Fibroblast of pulmonary artery (primary cell): ENCODE results near the gene PRR20C.
A peak's percentile ranks its signal among the peaks of the same experiment; 100 is the strongest.
"Not testable (repeated sequence)": the region's sequence is repeated elsewhere in the genome, so short reads cannot be mapped to it uniquely, and the experiment has no call there.

Source experiments
- DNase-seq: peaks from one replicate; pipeline ENCODE4 v3.0.0-alpha.2; 2010; ENCODE audit warnings: low read depth
- H3K4me3 ChIP-seq: replicated peaks from 2 replicates; pipeline ENCODE4 v1.5.1; 2011; ENCODE audit warnings: low read depth, mild to moderate bottlenecking, control low read depth, low read length, moderate library complexity
- TF ChIP-seq, protein P1 (sequence below): IDR thresholded peaks from 2 replicates; pipeline ENCODE4 v1.5.1; 2011; ENCODE audit warnings: mild to moderate bottlenecking, control low read depth, low read length, inconsistent platforms; ENCODE audit errors: missing control alignments

Gene PRR20C

DNA sequence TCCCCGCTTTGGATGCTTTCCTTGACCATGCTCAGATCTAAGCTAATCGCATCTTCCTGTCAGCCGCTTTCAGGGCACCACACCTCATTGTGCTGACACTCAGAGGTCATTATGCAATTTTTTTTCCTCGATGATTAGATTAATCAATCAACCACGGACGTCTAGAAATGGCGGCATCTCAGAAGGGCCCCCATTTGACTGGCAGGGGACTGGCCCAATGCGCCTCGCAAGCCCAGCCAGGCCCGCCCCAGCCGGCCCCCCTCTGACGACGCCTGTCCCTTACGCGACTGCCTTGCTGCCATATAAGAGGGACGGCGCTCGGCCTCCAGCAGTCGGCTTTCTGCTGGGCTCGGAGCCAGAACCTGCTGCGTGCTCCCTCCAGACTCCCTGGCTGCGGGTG lies at the start of gene PRR20C:
PRR20C (plus strand) TSS at position 301 of the 400 bp plus-strand sequence. CDS start 387 bp downstream, outside the sequence.
- DNase-seq, H3K4me3 ChIP-seq: not testable (repeated sequence)

GRCh38 chr13:57114945-57115344 lies 38.9 kb upstream of the PRR20C start:
- TF ChIP-seq, protein P1, sequence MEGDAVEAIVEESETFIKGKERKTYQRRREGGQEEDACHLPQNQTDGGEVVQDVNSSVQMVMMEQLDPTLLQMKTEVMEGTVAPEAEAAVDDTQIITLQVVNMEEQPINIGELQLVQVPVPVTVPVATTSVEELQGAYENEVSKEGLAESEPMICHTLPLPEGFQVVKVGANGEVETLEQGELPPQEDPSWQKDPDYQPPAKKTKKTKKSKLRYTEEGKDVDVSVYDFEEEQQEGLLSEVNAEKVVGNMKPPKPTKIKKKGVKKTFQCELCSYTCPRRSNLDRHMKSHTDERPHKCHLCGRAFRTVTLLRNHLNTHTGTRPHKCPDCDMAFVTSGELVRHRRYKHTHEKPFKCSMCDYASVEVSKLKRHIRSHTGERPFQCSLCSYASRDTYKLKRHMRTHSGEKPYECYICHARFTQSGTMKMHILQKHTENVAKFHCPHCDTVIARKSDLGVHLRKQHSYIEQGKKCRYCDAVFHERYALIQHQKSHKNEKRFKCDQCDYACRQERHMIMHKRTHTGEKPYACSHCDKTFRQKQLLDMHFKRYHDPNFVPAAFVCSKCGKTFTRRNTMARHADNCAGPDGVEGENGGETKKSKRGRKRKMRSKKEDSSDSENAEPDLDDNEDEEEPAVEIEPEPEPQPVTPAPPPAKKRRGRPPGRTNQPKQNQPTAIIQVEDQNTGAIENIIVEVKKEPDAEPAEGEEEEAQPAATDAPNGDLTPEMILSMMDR: no peak
- no peak overlapping the region for H3K4me3 ChIP-seq
- no peak for DNase-seq

- peak; percentile 51 for DNase-seq
- no peak overlapping the region for H3K4me3 ChIP-seq
Observed at GRCh38 chr13:57123681-57124080, 30.2 kb upstream of the PRR20C start.

GRCh38 chr13:57128909-57129308 lies 25.0 kb upstream of the PRR20C start:
- DNase-seq: no peak
- TF ChIP-seq, protein P1: no peak
- no peak overlapping the region for H3K4me3 ChIP-seq

More at GRCh38 chr13:57123681-57124080, 30.2 kb upstream of the PRR20C start:
- TF ChIP-seq, protein P1: no peak

DNA sequence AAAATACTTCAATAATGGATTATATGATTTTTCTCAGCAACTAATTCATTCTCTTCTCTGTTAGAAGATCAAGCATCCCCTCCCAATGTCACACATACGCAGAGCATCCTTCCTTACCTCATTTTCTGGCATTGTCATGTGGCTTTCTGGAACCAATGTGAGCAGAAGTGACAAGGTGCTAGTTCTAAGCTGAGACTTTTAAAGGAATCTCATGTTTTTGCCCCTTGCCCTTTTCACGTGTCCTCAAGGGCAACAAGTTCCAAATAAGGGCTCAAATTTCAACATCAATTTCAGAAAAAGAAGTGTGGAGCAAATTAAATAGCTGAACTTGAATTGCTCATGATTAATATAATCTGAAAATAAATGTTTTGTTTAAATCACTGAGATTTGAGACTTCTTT lies 17.8 kb upstream of the PRR20C start:
- TF ChIP-seq, protein P1: no peak

DNA sequence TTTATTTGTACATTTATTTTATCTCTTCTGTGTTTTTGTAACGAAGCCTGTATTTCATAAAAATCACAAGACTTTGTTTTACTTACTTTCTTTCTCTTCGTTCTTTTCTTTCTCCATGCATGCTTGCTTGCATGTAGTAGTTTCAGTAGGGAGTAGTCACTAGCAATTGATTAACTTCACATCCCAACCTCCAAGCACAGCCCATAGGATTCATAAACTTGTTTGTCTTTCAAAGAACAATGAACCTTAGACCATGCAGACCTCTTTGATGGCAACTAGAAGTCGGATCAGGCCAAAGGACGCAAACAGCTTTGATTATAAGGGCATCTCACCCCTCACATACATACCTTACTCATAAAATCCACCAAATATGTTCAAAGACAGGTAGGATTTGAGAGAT lies 16.3 kb upstream of the PRR20C start:
- DNase-seq: no peak
- TF ChIP-seq, protein P1: no peak

More for the DNA sequence above, 17.8 kb upstream of the PRR20C start:
- H3K4me3 ChIP-seq: no peak overlapping the region
- no peak for DNase-seq

DNA sequence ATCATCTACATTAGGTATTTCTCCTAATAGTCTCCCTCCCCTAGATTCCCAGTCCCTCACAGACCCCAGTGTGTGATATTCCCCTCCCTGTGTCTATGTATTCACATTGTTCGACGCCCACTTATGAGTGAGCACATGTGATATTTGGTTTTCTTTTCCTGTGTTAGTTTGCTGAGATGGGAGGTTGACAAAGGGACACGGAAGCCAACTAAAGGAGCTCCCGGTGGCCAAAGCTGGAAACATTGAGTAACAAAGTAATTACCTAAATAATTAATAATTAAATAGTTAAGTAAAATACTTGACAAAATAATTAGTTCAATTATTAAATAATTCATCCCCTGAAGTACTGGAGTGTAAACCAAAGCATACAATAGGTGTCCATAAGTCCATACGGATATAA lies 14.9 kb upstream of the PRR20C start:
- DNase-seq: no peak
- TF ChIP-seq, protein P1: no peak
- H3K4me3 ChIP-seq: no peak overlapping the region

More for the DNA sequence above, 16.3 kb upstream of the PRR20C start:
- H3K4me3 ChIP-seq: no peak overlapping the region

DNA sequence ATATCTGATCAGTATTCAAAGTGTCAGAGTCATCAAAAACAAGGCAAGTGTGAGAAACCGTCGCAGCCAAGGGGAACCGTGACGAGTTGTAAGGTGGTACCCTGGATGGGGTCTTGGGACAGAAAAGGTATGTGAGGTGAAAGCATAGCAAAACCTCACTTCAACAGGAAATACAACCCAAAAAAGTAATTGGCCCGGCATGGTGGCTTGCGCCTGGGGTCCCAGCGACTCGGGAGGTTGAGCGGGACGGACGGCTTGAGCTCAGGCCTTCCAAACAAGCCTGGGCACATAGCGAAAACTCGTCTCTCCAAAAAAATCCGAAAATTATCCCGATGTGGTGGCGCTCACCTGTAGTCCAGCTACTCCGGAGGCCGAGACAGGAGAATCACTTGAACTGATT lies 14.1 kb upstream of the PRR20C start:
- DNase-seq, H3K4me3 ChIP-seq: not testable (repeated sequence)

DNA sequence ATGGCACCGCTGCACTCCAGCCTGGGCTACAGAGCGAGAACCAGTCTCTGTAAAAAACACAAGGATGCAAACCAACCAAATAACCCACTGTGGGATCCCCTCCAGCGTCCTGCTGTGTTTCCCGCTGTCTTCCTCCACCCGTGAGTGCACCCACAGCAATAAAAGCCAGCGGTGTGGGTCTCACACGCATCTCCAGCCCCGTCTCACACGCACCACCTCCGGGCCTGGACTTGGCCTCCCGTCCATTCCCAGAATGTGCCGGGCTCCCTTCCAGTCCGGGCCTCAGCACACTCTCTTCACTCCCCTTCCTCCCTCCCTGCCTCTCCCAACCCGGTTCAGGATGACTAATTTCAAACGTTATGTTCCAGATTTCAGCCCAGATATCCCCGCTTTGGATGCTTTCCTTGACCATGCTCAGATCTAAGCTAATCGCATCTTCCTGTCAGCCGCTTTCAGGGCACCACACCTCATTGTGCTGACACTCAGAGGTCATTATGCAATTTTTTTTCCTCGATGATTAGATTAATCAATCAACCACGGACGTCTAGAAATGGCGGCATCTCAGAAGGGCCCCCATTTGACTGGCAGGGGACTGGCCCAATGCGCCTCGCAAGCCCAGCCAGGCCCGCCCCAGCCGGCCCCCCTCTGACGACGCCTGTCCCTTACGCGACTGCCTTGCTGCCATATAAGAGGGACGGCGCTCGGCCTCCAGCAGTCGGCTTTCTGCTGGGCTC lies 13.5 kb upstream of the PRR20C start, which contains the start of gene PRR20A:
PRR20A (plus strand) TSS at position 684 of the 734 bp plus-strand sequence. CDS start 387 bp downstream, outside the sequence.
- not testable (repeated sequence) for DNase-seq, H3K4me3 ChIP-seq

DNA sequence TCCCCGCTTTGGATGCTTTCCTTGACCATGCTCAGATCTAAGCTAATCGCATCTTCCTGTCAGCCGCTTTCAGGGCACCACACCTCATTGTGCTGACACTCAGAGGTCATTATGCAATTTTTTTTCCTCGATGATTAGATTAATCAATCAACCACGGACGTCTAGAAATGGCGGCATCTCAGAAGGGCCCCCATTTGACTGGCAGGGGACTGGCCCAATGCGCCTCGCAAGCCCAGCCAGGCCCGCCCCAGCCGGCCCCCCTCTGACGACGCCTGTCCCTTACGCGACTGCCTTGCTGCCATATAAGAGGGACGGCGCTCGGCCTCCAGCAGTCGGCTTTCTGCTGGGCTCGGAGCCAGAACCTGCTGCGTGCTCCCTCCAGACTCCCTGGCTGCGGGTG lies 6.7 kb upstream of the PRR20C start, which contains the start of gene PRR20B:
PRR20B (plus strand) TSS at position 301 of the 400 bp plus-strand sequence. CDS start 387 bp downstream, outside the sequence.
- not testable (repeated sequence) for DNase-seq, H3K4me3 ChIP-seq

GRCh38 chr13:57148106-57148505 lies 5.8 kb upstream of the PRR20C start:
- DNase-seq, H3K4me3 ChIP-seq: not testable (repeated sequence)
